HG03103 (cell line): ENCODE data around the gene NFIC.

Source experiments
- ATAC-seq: cut with Tn5 transposase; IDR thresholded peaks from one replicate; pipeline ENCODE4 v1.9.1; 2021; ENCODE audit warnings: low read depth; ENCODE audit not compliant: unreplicated experiment

Gene NFIC

GRCh38 chr19:3462991-3463713 lies 96.8 kb downstream of the NFIC start:
- no peak for ATAC-seq

- no peak for ATAC-seq
Measured at GRCh38 chr19:3463714-3464586, 97.6 kb downstream of the NFIC start.

- ATAC-seq, result no peak
Measured at GRCh38 chr19:3464587-3465235, 98.3 kb downstream of the NFIC start.

GRCh38 chr19:3465552-3465951 lies 99.2 kb downstream of the NFIC start:
- ATAC-seq, result no peak

- ATAC-seq, result no peak
Measured at GRCh38 chr19:3466635-3467034, 100.3 kb downstream of the NFIC start.

- no peak for ATAC-seq
Measured at GRCh38 chr19:3467437-3468198, 101.2 kb downstream of the NFIC start.

- no peak for ATAC-seq
Measured at GRCh38 chr19:3468211-3468610, 101.8 kb downstream of the NFIC start.

GRCh38 chr19:3469638-3470499 lies 103.5 kb downstream of the NFIC start:
- ATAC-seq, result no peak

GRCh38 chr19:3470500-3471128 lies 104.2 kb downstream of the NFIC start:
- no peak for ATAC-seq

GRCh38 chr19:3471954-3472655 lies 105.7 kb downstream of the NFIC start:
- ATAC-seq, result no peak

- no peak for ATAC-seq
Measured at GRCh38 chr19:3474010-3474409, 107.6 kb downstream of the NFIC start.

- ATAC-seq, result no peak
Measured at GRCh38 chr19:3474614-3475013, 108.2 kb downstream of the NFIC start.

- no peak for ATAC-seq
Measured at GRCh38 chr19:3475449-3475848, 109.1 kb downstream of the NFIC start.

GRCh38 chr19:3476830-3477229 lies 110.4 kb downstream of the NFIC start:
- ATAC-seq, result no peak

GRCh38 chr19:3477506-3477905 lies 111.1 kb downstream of the NFIC start:
- no peak for ATAC-seq

GRCh38 chr19:3477951-3478350 lies 111.6 kb downstream of the NFIC start:
- no peak for ATAC-seq

- ATAC-seq, result no peak
Measured at GRCh38 chr19:3478409-3479176, 112.2 kb downstream of the NFIC start.
